Measurements from ENCODE around the gene ZNF185.

ZNF185 gene

DNA sequence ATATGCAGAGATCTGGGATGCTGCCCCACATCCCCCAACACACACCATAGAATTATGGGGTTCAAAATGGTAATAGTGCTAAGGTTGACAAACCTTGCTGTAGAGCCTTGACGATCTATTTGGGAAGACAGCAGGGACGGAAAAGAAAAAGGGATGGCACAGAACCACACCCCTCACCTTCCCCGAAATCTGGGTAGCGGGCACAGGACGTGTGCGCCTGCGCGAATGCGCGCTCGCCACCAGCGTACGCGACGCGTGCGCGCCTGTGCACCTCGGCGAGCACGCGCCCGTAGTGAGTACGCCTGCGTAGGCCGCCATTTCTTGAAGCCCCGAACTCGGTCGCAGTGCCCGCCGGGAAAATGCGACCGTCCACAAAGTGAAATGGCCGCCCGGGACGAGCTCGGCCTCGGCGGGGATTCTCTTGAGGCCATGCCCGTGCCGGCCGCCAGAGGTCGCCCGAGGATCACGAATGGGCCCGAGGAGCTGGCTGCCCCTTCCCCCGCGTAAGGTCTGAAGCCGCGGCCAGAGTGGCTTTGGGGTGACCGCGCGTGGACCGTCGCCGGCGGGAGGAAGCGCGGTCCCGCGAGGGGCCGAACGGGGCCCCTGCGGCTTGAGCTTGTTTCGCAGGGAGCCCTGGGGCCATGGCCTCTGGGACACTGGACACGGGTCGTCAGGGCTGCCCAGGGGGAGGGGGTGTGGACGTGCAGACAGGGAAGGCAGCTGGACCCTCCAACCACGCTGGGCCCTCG lies 43.6 kb downstream of the ZNF185 start (continued):
- TF ChIP-seq, protein P1, sequence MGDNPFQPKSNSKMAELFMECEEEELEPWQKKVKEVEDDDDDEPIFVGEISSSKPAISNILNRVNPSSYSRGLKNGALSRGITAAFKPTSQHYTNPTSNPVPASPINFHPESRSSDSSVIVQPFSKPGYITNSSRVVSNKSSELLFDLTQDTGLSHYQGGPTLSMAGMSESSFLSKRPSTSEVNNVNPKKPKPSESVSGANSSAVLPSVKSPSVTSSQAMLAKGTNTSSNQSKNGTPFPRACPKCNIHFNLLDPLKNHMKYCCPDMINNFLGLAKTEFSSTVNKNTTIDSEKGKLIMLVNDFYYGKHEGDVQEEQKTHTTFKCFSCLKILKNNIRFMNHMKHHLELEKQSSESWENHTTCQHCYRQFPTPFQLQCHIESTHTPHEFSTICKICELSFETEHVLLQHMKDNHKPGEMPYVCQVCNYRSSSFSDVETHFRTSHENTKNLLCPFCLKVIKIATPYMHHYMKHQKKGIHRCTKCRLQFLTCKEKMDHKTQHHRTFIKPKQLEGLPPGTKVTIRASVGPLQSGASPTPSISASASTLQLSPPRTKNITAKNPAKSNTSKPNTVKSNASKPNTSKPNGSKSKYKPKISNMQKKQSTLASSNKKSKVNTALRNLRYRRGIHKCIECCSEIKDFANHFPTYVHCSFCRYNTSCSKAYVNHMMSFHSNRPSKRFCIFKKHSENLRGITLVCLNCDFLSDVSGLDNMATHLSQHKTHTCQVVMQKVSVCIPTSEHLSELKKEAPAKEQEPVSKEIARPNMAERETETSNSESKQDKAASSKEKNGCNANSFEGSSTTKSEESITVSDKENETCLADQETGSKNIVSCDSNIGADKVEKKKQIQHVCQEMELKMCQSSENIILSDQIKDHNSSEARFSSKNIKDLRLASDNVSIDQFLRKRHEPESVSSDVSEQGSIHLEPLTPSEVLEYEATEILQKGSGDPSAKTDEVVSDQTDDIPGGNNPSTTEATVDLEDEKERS (tag by site-specific recombination; IDR thresholded peaks at IDR 0.05): 0 out of 2 replicates have a peak, but pooled peaks have one; percentile 20
- TF ChIP-seq ZNF138 (tag by site-specific recombination; IDR thresholded peaks at IDR 0.05; ENCODE audit: borderline replicate concordance) (no peak), ZNF157 (tag by site-specific recombination; IDR thresholded peaks at IDR 0.05) (no peak), ZNF473 (tag by site-specific recombination; IDR thresholded peaks at IDR 0.05) (no peak), ZSCAN30 (tag by site-specific recombination; IDR thresholded peaks at IDR 0.05) (peak; percentile 89), ZNF843 (tag by site-specific recombination; IDR thresholded peaks at IDR 0.05) (0 out of 2 replicates have a peak, but pooled peaks have one; percentile 35), HOXA7 (CRISPR knock-in tag; IDR thresholded peaks at IDR 0.05; ENCODE audit: borderline replicate concordance) (no peak), YY1 (tag by site-specific recombination; IDR thresholded peaks at IDR 0.05) (peak; percentile 95), GLIS2 (tag by site-specific recombination; IDR thresholded peaks at IDR 0.05) (no peak), ZFP37 (tag by site-specific recombination; IDR thresholded peaks at IDR 0.05) (no peak), ZNF501 (tag by site-specific recombination; IDR thresholded peaks at IDR 0.05) (peak; percentile 67; the same call in 1 of the 2 replicates), ZNF394 (tag by site-specific recombination; IDR thresholded peaks at IDR 0.05; ENCODE audit: borderline replicate concordance) (peak; percentile 34; the same call in 1 of the 2 replicates), ZNF366 (tag by site-specific recombination; conservative IDR thresholded peaks at IDR 0.05) (peak; percentile 46), ZNF121 (tag by site-specific recombination; IDR thresholded peaks at IDR 0.05) (no peak), ZBTB17 (tag by site-specific recombination; IDR thresholded peaks at IDR 0.05) (0 out of 2 replicates have a peak, but pooled peaks have one; percentile 42), SP3 (tag by site-specific recombination; IDR thresholded peaks at IDR 0.05) (0 out of 2 replicates have a peak, but pooled peaks have one; percentile 25), ZBTB21 (tag by site-specific recombination; IDR thresholded peaks at IDR 0.05) (no peak), ZNF175 (tag by site-specific recombination; IDR thresholded peaks at IDR 0.05) (no peak), SCRT2 (tag by site-specific recombination; IDR thresholded peaks at IDR 0.05) (no peak)
- TF ChIP-seq, protein P2, sequence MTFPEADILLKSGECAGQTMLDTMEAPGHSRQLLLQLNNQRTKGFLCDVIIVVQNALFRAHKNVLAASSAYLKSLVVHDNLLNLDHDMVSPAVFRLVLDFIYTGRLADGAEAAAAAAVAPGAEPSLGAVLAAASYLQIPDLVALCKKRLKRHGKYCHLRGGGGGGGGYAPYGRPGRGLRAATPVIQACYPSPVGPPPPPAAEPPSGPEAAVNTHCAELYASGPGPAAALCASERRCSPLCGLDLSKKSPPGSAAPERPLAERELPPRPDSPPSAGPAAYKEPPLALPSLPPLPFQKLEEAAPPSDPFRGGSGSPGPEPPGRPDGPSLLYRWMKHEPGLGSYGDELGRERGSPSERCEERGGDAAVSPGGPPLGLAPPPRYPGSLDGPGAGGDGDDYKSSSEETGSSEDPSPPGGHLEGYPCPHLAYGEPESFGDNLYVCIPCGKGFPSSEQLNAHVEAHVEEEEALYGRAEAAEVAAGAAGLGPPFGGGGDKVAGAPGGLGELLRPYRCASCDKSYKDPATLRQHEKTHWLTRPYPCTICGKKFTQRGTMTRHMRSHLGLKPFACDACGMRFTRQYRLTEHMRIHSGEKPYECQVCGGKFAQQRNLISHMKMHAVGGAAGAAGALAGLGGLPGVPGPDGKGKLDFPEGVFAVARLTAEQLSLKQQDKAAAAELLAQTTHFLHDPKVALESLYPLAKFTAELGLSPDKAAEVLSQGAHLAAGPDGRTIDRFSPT (tag by site-specific recombination; IDR thresholded peaks at IDR 0.05): peak; percentile 56; the same call in 1 of the 2 replicates
- TF ChIP-seq, protein P3, sequence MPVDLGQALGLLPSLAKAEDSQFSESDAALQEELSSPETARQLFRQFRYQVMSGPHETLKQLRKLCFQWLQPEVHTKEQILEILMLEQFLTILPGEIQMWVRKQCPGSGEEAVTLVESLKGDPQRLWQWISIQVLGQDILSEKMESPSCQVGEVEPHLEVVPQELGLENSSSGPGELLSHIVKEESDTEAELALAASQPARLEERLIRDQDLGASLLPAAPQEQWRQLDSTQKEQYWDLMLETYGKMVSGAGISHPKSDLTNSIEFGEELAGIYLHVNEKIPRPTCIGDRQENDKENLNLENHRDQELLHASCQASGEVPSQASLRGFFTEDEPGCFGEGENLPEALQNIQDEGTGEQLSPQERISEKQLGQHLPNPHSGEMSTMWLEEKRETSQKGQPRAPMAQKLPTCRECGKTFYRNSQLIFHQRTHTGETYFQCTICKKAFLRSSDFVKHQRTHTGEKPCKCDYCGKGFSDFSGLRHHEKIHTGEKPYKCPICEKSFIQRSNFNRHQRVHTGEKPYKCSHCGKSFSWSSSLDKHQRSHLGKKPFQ (tag by site-specific recombination; IDR thresholded peaks at IDR 0.05): no peak
- TF ChIP-seq, protein P4, sequence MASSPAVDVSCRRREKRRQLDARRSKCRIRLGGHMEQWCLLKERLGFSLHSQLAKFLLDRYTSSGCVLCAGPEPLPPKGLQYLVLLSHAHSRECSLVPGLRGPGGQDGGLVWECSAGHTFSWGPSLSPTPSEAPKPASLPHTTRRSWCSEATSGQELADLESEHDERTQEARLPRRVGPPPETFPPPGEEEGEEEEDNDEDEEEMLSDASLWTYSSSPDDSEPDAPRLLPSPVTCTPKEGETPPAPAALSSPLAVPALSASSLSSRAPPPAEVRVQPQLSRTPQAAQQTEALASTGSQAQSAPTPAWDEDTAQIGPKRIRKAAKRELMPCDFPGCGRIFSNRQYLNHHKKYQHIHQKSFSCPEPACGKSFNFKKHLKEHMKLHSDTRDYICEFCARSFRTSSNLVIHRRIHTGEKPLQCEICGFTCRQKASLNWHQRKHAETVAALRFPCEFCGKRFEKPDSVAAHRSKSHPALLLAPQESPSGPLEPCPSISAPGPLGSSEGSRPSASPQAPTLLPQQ (tag by site-specific recombination; IDR thresholded peaks at IDR 0.05): no peak; the same call in 1 of the 2 replicates
- TF ChIP-seq, protein P5, sequence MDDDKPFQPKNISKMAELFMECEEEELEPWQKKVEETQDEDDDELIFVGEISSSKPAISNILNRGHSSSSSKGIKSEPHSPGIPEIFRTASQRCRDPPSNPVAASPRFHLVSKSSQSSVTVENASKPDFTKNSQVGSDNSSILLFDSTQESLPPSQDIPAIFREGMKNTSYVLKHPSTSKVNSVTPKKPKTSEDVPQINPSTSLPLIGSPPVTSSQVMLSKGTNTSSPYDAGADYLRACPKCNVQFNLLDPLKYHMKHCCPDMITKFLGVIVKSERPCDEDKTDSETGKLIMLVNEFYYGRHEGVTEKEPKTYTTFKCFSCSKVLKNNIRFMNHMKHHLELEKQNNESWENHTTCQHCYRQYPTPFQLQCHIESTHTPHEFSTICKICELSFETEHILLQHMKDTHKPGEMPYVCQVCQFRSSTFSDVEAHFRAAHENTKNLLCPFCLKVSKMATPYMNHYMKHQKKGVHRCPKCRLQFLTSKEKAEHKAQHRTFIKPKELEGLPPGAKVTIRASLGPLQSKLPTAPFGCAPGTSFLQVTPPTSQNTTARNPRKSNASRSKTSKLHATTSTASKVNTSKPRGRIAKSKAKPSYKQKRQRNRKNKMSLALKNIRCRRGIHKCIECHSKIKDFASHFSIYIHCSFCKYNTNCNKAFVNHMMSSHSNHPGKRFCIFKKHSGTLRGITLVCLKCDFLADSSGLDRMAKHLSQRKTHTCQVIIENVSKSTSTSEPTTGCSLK (tag by site-specific recombination; IDR thresholded peaks at IDR 0.05): no peak
- TF ChIP-seq, protein P6, sequence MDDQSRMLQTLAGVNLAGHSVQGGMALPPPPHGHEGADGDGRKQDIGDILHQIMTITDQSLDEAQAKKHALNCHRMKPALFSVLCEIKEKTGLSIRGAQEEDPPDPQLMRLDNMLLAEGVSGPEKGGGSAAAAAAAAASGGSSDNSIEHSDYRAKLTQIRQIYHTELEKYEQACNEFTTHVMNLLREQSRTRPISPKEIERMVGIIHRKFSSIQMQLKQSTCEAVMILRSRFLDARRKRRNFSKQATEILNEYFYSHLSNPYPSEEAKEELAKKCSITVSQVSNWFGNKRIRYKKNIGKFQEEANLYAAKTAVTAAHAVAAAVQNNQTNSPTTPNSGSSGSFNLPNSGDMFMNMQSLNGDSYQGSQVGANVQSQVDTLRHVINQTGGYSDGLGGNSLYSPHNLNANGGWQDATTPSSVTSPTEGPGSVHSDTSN (CRISPR knock-in tag; IDR thresholded peaks at IDR 0.05): no peak
- TF ChIP-seq, protein P7, sequence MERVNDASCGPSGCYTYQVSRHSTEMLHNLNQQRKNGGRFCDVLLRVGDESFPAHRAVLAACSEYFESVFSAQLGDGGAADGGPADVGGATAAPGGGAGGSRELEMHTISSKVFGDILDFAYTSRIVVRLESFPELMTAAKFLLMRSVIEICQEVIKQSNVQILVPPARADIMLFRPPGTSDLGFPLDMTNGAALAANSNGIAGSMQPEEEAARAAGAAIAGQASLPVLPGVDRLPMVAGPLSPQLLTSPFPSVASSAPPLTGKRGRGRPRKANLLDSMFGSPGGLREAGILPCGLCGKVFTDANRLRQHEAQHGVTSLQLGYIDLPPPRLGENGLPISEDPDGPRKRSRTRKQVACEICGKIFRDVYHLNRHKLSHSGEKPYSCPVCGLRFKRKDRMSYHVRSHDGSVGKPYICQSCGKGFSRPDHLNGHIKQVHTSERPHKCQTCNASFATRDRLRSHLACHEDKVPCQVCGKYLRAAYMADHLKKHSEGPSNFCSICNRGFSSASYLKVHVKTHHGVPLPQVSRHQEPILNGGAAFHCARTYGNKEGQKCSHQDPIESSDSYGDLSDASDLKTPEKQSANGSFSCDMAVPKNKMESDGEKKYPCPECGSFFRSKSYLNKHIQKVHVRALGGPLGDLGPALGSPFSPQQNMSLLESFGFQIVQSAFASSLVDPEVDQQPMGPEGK (tag by site-specific recombination; IDR thresholded peaks at IDR 0.05): 0 out of 2 replicates have a peak, but pooled peaks have one; percentile 32
